GM21825 (cell line): ENCODE results near the gene SYT1.

Experiments
- ATAC-seq: cut with Tn5 transposase; IDR thresholded peaks from one replicate; pipeline ENCODE4 v1.9.1; 2021; ENCODE audit warnings: mild to moderate bottlenecking, moderate library complexity; ENCODE audit not compliant: unreplicated experiment

SYT1 gene

GRCh38 chr12:79055926-79056674 lies 191.5 kb downstream of the SYT1 start:
- peak; percentile 46 for ATAC-seq

DNA sequence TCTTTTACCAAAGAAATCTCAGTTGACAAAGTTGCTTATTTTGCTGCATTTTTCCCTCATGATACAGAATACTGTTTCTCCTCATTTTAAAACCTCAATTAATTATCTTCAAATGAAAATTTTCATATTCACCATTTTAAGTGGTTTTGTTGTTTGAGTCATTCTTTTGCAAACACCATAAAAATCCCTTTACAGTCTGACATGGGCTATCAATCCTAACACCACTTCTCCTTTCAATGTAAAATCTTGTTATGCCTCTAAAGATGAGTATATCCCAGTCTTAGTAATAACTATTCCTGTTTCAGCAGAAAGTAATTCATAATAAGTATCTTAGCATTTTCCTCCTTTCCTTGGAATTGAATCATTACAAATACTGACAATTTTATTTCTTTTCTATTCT lies 192.2 kb downstream of the SYT1 start:
- ATAC-seq: no peak

GRCh38 chr12:79057540-79057939 lies 193.0 kb downstream of the SYT1 start:
- peak; percentile 48 for ATAC-seq

- ATAC-seq: no peak
Observed at GRCh38 chr12:79058342-79058741, 193.8 kb downstream of the SYT1 start.

GRCh38 chr12:79059557-79059956 lies 195.0 kb downstream of the SYT1 start:
- no peak for ATAC-seq

- ATAC-seq: no peak
Observed at GRCh38 chr12:79063258-79063657, 198.7 kb downstream of the SYT1 start.

DNA sequence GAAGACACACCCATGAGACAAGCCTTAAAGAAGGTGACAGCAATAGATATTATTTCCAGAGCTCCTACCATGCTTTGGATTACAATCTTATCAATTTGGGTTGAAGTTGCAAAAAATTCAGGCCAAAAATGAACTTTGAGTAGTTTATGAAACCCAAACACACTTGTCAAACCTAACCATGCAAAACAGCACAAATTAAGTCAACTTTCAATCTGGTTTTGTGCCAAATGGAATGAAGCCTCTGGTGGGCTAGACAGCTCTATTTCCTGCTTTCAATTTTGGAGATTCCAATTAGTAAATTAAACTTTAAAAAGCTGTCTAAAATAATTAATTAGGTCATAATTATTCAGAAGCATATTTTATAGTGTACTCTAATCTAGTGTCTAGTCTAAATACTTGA lies 203.4 kb downstream of the SYT1 start:
- ATAC-seq: no peak

DNA sequence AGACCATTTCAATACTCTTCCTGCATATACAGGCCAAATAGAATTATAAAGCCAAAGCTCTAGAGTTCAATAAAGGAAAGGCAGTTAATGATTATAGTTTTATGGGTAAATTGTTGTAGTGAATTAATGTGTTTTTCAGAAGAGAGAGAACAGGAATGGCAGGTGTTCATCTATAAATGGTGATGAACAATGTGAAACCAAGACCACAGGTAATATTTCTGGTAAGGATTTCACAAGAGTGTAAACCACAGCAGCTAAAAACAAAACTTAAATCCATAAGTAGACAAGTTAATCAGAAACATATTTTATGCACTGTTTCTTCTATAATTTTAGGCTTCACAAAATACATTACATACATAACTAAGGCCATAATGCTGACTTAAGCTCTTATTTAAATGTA lies 204.4 kb downstream of the SYT1 start:
- peak; percentile 95 for ATAC-seq

- no peak for ATAC-seq
Observed at GRCh38 chr12:79071498-79071897, 206.9 kb downstream of the SYT1 start.

DNA sequence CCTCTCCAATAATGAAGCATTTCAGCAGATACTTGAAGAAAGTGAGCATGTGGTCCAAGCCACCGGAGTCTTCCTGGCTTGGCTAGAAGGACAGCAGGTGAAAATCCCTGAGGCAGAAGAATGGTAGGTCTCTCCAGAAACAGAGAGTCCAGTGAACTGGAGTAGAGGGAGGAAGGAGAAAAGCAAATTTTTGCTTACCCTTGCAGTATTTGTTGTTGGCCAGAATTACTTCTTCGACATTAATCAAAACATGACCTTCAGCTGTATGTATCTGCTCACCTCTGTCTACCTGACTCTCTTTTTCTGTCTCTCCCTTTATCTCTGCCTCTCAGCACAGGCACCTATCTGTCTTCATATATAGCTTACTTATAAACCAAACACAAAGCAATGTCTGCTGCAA lies 208.9 kb downstream of the SYT1 start:
- ATAC-seq: no peak

DNA sequence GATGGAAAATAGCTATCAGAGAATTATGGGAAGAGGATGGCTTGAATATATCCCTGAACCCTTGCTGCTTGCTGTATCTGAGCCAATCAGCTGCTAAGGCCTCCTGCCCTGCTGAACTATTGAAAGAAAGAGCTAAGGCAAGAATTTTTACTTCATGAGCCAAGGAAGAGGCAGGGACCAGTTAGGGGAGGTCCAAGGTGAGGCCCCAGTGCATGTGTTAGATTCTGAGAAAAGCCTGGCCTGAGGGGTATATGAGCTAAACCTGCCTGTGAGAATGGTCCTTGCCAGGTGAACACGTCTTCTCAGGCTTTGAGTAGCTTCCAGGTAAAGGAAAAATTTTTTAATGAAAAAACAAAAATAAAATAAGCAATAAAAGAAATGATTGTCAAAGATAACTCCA lies 218.0 kb downstream of the SYT1 start:
- ATAC-seq: no peak

- no peak for ATAC-seq
Observed at GRCh38 chr12:79083181-79083580, 218.6 kb downstream of the SYT1 start.

GRCh38 chr12:79085106-79085682 lies 220.6 kb downstream of the SYT1 start:
- ATAC-seq: no peak

GRCh38 chr12:79086541-79087296 lies 222.1 kb downstream of the SYT1 start:
- no peak for ATAC-seq

DNA sequence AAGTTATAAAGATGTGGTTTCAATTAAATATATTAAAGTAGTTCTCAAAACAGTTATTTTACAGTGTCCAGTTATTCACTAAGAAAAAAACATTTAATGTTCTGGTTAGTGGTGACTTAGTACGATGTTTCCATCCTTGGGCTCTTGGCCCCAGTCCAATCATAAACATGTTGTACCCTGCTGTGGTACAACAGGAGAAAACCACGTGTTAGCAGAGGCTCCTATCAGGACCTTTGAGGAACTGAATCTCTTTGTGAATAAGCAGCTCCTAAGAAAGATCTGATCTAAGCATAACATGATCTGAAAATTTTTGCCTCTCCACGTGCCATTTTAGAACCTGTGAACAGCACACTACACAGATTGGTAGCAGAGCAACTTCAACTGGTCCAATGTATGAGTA lies 234.0 kb downstream of the SYT1 start:
- ATAC-seq: no peak

- ATAC-seq: no peak
Observed at GRCh38 chr12:79108962-79109361, 244.4 kb downstream of the SYT1 start.

- no peak for ATAC-seq
Observed at GRCh38 chr12:79114896-79115295, 250.3 kb downstream of the SYT1 start.

GRCh38 chr12:79115743-79116142 lies 251.2 kb downstream of the SYT1 start:
- ATAC-seq: no peak

- ATAC-seq: no peak
Observed at GRCh38 chr12:79119796-79120195, 255.2 kb downstream of the SYT1 start.

DNA sequence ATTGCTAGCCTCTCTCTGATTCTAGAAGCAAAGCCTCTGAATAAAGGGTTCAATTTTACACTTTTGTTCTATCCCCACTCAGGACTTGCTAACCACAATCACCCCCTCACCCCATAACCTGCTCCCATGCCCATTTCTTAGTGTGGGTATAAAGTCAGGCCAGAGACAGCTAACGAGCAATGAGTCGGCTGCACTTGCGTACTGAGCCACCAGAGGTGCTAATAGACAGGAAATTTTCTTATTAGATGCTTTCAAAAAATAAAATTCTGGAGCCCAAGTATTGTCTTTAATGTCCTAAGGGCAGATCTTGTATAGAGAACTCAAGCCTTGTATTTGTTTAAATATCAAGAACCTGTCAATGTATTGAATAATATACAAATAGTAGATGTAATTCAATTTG lies 256.9 kb downstream of the SYT1 start:
- peak; percentile 58 for ATAC-seq

DNA sequence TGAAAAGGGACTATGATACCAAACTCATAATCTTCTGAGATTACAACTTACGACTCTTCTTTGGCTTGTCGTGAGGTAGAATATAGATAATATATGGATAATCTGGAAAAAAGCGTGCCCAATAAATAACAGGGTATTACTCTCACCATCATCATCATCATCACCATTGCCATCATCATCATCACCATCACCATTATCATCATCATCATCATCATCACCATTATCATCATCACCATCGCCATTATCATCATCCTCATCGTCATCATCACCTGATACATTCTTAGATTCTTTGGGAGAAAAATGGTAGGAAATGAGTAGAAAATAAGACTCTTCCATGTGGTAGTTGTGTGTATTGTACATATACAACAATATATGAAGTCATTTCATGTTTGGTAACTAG lies 259.8 kb downstream of the SYT1 start:
- ATAC-seq: no peak

GRCh38 chr12:79125358-79125757 lies 260.8 kb downstream of the SYT1 start:
- no peak for ATAC-seq
